RWPE2 (cell line): ENCODE results near the gene NEUROD4.

Experiments
- ATAC-seq: fragments of 200-7000 bp; cut with Tn5 transposase; 3 replicates; pipeline ENCODE4 v1.9.1; 2021; ENCODE audit warnings: low read depth
- DNase-seq: peaks from one replicate; pipeline ENCODE4 v3.0.0-alpha.2; 2020; ENCODE audit warnings: low spot score
- H3K27ac ChIP-seq: fragments of 450-650 bp; 2 replicates; pipeline ENCODE4 v1.5.1; 2017; ENCODE audit warnings: mild to moderate bottlenecking; ENCODE audit not compliant: poor library complexity, severe bottlenecking
- H3K27me3 ChIP-seq: fragments of 250-450 bp; sonication (Bioruptor Pico); 2 replicates; pipeline ENCODE4 v1.5.1; 2021; ENCODE audit warnings: mild to moderate bottlenecking, moderate library complexity; ENCODE audit not compliant: insufficient read depth, poor library complexity, severe bottlenecking
- H3K36me3 ChIP-seq: fragments of 250-450 bp; sonication (Bioruptor Pico); 2 replicates; pipeline ENCODE4 v1.5.1; 2020; ENCODE audit warnings: low read depth, mild to moderate bottlenecking, moderate library complexity
- H3K4me1 ChIP-seq: fragments of 250-450 bp; sonication (Bioruptor Pico); 2 replicates; pipeline ENCODE4 v1.5.1; 2021; ENCODE audit warnings: mild to moderate bottlenecking, moderate library complexity; ENCODE audit not compliant: insufficient read depth, poor library complexity, severe bottlenecking
- H3K4me3 ChIP-seq: fragments of 250-450 bp; sonication (Bioruptor Pico); 2 replicates; pipeline ENCODE4 v1.5.1; 2021; ENCODE audit warnings: mild to moderate bottlenecking, moderate library complexity; ENCODE audit not compliant: severe bottlenecking
- H3K9me3 ChIP-seq: fragments of 250-450 bp; sonication (Bioruptor Pico); 2 replicates; pipeline ENCODE4 v1.5.1; 2021; ENCODE audit warnings: mild to moderate bottlenecking, moderate library complexity; ENCODE audit not compliant: severe bottlenecking
- TF ChIP-seq, protein P1 (sequence below): fragments of 450-650 bp; IDR thresholded peaks from one replicate; pipeline ENCODE4 v1.5.1; 2017; ENCODE audit warnings: mild to moderate bottlenecking, moderate library complexity; ENCODE audit not compliant: poor library complexity, severe bottlenecking

NEUROD4 gene

GRCh38 chr12:55072083-55072482 is 52.3 kb downstream of the NEUROD4 start:
- Histone ChIP-seq H3K36me3 (no peaks in the 10 kb centered on the region), H3K27ac (no peak overlapping the region), H3K27me3 (peaks cover 21% of the 10 kb centered on the region), H3K9me3 (no peaks in the 10 kb centered on the region), H3K4me1 (no peaks in the 10 kb centered on the region), H3K4me3 (no peak overlapping the region)
- TF ChIP-seq, protein P1, sequence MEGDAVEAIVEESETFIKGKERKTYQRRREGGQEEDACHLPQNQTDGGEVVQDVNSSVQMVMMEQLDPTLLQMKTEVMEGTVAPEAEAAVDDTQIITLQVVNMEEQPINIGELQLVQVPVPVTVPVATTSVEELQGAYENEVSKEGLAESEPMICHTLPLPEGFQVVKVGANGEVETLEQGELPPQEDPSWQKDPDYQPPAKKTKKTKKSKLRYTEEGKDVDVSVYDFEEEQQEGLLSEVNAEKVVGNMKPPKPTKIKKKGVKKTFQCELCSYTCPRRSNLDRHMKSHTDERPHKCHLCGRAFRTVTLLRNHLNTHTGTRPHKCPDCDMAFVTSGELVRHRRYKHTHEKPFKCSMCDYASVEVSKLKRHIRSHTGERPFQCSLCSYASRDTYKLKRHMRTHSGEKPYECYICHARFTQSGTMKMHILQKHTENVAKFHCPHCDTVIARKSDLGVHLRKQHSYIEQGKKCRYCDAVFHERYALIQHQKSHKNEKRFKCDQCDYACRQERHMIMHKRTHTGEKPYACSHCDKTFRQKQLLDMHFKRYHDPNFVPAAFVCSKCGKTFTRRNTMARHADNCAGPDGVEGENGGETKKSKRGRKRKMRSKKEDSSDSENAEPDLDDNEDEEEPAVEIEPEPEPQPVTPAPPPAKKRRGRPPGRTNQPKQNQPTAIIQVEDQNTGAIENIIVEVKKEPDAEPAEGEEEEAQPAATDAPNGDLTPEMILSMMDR = no peak
- no peak for DNase-seq
- peak; percentile 46; the same call in 1 of the 3 replicates for ATAC-seq

GRCh38 chr12:55073043-55074022 is 53.6 kb downstream of the NEUROD4 start:
- ATAC-seq (peak; percentile 59; the same call in 1 of the 3 replicates), DNase-seq (no peak)
- Histone ChIP-seq H3K4me1 (no peaks in the 10 kb centered on the region), H3K36me3 (no peaks in the 10 kb centered on the region), H3K9me3 (no peaks in the 10 kb centered on the region), H3K4me3 (no peak overlapping the region), H3K27me3 (peaks cover 22% of the 10 kb centered on the region), H3K27ac (no peak overlapping the region)
- TF ChIP-seq, protein P1 = peak; percentile 88

- H3K36me3 ChIP-seq = no peaks in the 10 kb centered on the region
- ATAC-seq = no peak
- H3K27ac ChIP-seq = no peak overlapping the region
- no peak for DNase-seq
- no peak overlapping the region for H3K4me3 ChIP-seq
- no peaks in the 10 kb centered on the region for H3K9me3 ChIP-seq
- peaks cover 22% of the 10 kb centered on the region for H3K27me3 ChIP-seq
- no peaks in the 10 kb centered on the region for H3K4me1 ChIP-seq
- TF ChIP-seq, protein P1 = no peak
Observed at GRCh38 chr12:55074806-55075205, 55.0 kb downstream of the NEUROD4 start.
